Ishikawa (cell line): Measurements from ENCODE around the gene RNF213.
A peak's percentile ranks its signal among the peaks of the same experiment; 100 is the strongest.

Experiments
- CEBPB ChIP-seq: IDR thresholded peaks from 2 replicates; pipeline ENCODE4 v1.6.1; 2012
- CREB1 ChIP-seq: IDR thresholded peaks from 2 replicates; pipeline ENCODE4 v1.6.1; 2012; ENCODE audit warnings: low read depth
- EGR1 ChIP-seq: IDR thresholded peaks from 2 replicates; pipeline ENCODE4 v1.6.1; 2012
- EP300 ChIP-seq: IDR thresholded peaks from 2 replicates; pipeline ENCODE4 v1.6.1; 2012; ENCODE audit warnings: borderline replicate concordance
- FOXM1 ChIP-seq: IDR thresholded peaks from 2 replicates; pipeline ENCODE4 v1.6.1; 2012; ENCODE audit warnings: low read depth, borderline replicate concordance
- MAX ChIP-seq: IDR thresholded peaks from 2 replicates; pipeline ENCODE4 v1.6.1; 2012
- NFIC ChIP-seq: IDR thresholded peaks from 2 replicates; pipeline ENCODE4 v1.6.1; 2012
- RAD21 ChIP-seq: IDR thresholded peaks from 2 replicates; pipeline ENCODE4 v1.6.1; 2012; ENCODE audit warnings: low read depth
- TAF1 ChIP-seq: IDR thresholded peaks from 2 replicates; pipeline ENCODE4 v1.6.1; 2012; ENCODE audit warnings: low read depth, mild to moderate bottlenecking
- TCF12 ChIP-seq: IDR thresholded peaks from 2 replicates; pipeline ENCODE4 v1.6.1; 2012; ENCODE audit warnings: low read depth
- TEAD4 ChIP-seq: IDR thresholded peaks from 2 replicates; pipeline ENCODE4 v1.6.1; 2012
- USF1 ChIP-seq: IDR thresholded peaks from 2 replicates; pipeline ENCODE4 v1.6.1; 2012
- YY1 ChIP-seq: IDR thresholded peaks from 2 replicates; pipeline ENCODE4 v1.6.1; 2012; ENCODE audit warnings: low read depth
- ZBTB7A ChIP-seq: IDR thresholded peaks from 2 replicates; pipeline ENCODE4 v1.6.1; 2012; ENCODE audit warnings: low read depth
- TF ChIP-seq, protein P1 (sequence below): IDR thresholded peaks from 2 replicates; pipeline ENCODE4 v1.6.1; 2012; ENCODE audit warnings: low read depth, mild to moderate bottlenecking

RNF213 gene

DNA sequence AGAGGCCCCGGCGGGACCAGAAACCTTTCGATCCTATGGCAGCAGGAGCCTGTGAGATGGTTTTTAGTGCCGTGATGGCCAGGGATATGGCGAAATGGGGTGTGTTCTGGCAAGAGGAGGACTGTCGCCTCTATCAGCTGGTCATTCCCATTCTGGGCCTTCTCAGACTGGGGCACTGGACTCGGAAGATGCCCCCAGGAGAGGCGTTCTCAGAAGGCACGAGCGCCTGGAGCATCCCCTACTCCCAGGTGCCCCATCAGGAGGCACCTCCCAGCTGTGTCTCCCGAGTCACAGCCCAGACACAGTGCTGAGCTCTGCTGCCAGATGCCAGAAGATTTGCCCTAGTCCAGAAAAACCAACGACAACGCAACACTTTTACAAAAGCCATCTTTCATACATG, 99.7 kb downstream of the RNF213 start:
- TF ChIP-seq TAF1 (no peak), EGR1 (no peak), YY1 (no peak), TCF12 (no peak), FOXM1 (no peak), TEAD4 (no peak), USF1 (no peak), NFIC (no peak), EP300 (no peak), RAD21 (no peak), CREB1 (no peak), CEBPB (no peak), ZBTB7A (no peak), MAX (no peak)
- TF ChIP-seq, protein P1, sequence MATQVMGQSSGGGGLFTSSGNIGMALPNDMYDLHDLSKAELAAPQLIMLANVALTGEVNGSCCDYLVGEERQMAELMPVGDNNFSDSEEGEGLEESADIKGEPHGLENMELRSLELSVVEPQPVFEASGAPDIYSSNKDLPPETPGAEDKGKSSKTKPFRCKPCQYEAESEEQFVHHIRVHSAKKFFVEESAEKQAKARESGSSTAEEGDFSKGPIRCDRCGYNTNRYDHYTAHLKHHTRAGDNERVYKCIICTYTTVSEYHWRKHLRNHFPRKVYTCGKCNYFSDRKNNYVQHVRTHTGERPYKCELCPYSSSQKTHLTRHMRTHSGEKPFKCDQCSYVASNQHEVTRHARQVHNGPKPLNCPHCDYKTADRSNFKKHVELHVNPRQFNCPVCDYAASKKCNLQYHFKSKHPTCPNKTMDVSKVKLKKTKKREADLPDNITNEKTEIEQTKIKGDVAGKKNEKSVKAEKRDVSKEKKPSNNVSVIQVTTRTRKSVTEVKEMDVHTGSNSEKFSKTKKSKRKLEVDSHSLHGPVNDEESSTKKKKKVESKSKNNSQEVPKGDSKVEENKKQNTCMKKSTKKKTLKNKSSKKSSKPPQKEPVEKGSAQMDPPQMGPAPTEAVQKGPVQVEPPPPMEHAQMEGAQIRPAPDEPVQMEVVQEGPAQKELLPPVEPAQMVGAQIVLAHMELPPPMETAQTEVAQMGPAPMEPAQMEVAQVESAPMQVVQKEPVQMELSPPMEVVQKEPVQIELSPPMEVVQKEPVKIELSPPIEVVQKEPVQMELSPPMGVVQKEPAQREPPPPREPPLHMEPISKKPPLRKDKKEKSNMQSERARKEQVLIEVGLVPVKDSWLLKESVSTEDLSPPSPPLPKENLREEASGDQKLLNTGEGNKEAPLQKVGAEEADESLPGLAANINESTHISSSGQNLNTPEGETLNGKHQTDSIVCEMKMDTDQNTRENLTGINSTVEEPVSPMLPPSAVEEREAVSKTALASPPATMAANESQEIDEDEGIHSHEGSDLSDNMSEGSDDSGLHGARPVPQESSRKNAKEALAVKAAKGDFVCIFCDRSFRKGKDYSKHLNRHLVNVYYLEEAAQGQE, result no peak

DNA sequence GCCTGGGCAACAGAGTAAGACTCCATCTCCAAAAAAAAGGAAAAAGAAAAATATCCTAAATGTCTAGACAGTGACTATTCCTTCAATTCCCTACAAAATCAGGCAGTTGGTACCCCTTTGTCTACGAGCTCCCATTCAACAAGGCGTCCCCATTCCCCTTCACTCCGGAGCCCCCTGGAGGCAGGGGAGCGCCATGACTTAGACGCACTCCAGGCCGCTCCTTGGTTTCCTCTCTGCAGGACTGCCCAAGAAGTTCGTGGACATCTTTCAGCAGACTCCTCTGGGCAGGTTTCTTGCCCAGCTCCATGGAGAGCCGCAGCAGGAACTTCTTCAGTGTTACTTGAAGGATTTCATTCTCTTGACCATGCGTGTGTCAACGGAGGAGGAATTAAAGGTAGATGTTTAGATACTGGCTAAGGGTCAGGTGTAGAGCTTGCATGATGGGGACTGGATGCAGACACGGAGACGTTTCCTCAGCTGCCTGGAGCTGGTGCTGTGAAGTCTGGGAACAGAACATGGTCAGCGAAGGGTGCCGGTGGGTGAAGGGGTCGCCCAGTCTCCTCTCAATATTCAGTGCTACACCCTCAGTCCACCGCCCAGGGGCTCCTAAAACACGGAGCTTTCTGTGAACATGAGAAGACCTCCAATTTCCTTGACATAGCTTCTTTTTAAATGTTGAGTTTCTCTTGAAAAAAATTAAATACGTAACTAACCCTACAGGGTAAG, 101.0 kb downstream of the RNF213 start:
- TF ChIP-seq RAD21, result peak; percentile 35; the same call in 1 of the 2 replicates
- TF ChIP-seq TAF1, result no peak

DNA sequence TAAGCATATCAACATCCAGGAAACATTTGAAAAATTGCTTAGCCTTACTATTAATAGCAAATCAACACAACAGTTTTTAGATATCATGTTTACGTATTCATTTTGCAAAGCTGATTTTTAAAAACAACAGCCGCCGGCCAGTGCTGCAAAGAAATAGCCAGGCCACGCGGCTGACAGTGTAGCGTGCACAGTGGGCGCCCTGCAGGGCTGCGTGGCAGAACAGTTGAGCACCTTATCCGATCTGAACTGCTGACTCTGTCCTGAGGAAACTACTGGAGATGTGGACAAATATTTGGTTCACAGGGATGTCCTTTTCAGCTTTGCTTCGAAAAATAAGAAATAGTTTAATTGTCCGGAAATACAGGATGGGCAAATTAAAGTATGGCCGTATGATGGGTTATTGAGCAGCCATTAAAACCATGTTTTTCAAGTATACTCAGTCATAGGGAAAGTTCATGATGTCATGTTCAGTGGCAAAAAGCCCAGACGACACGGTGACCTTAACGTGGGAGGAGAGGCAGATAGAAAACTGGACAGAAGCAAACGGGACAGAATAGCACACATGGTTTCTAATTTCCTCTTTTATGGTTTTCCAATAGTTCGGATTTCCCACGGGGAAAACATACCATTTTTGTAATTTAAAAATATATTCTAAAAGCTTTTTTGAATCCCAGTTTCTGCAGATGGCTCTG, 101.9 kb downstream of the RNF213 start:
- no peak for TF ChIP-seq TEAD4
- TF ChIP-seq, protein P1, result no peak
- no peak for TF ChIP-seq TAF1
- TF ChIP-seq MAX, result no peak
- no peak for TF ChIP-seq CREB1
- TF ChIP-seq EP300, result no peak

- no peak for TF ChIP-seq TEAD4
- TF ChIP-seq FOXM1, result no peak
- TF ChIP-seq TCF12, result no peak
- TF ChIP-seq CEBPB, result no peak
Measured at GRCh38 chr17:80363120-80363515, 102.5 kb downstream of the RNF213 start.

DNA sequence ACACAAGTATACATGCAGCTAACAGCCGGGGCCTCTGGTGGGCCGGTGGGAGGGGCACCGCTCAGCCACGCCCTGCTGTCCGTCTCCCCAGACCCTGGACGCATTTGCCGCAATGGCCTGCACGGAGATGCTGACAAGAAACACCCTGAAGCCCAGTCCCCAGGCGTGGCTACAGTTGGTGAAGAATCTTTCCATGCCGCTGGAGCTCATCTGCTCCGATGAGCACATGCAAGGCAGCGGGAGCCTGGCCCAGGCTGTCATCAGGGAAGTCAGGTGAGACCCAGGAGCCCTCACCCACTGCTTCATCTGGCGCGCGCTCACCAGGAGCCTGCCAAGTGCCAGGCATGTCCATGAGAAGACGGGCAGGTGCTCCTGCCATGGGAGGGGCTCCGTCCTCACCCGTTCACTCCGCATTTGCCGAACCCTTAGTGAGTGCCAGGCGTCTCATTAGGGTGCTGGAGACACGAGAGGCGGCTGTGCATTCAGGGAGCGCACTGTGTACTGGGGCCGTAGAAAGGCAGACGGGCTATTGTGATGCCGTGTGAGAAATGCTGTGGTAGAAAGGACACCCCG, 103.0 kb downstream of the RNF213 start:
- TF ChIP-seq USF1 (no peak), NFIC (no peak), CREB1 (no peak), TCF12 (no peak), TAF1 (no peak), RAD21 (no peak), YY1 (no peak), MAX (no peak), CEBPB (no peak), ZBTB7A (no peak), EP300 (no peak), EGR1 (no peak)
